Measurements from ENCODE around the gene NKX1-1. TPM values are rescaled to one million over a fixed set of nuclear protein-coding genes. Genes with fewer than 3 reads are reported as not detected.
"Not testable (repeated sequence)": the region's sequence is repeated elsewhere in the genome, so short reads cannot be mapped to it uniquely, and the experiment has no call there.

NKX1-1 gene
- polyA plus RNA-seq, 3 donors: not detected

GRCh38 chr4:1374706-1375045 lies 31.6 kb downstream of the NKX1-1 start:
- DNase-seq: no peak

GRCh38 chr4:1373892-1374705 lies 32.1 kb downstream of the NKX1-1 start:
- no peak for DNase-seq

- DNase-seq: not testable (repeated sequence)
Observed at GRCh38 chr4:1372576-1372975, 33.7 kb downstream of the NKX1-1 start.

- no peak for DNase-seq
Observed at GRCh38 chr4:1371176-1372165, 34.8 kb downstream of the NKX1-1 start.

GRCh38 chr4:1370321-1371124 lies 35.7 kb downstream of the NKX1-1 start:
- DNase-seq: no peak

- DNase-seq: no peak
Observed at GRCh38 chr4:1369479-1370079, 36.7 kb downstream of the NKX1-1 start.

GRCh38 chr4:1369091-1369450 lies 37.2 kb downstream of the NKX1-1 start:
- no peak for DNase-seq

GRCh38 chr4:1368421-1369090 lies 37.7 kb downstream of the NKX1-1 start:
- DNase-seq: no peak

GRCh38 chr4:1367936-1368289 lies 38.3 kb downstream of the NKX1-1 start:
- no peak for DNase-seq

GRCh38 chr4:1367230-1367935 lies 38.9 kb downstream of the NKX1-1 start:
- DNase-seq: no peak

- DNase-seq: no peak
Observed at GRCh38 chr4:1366371-1367229, 39.6 kb downstream of the NKX1-1 start.

- DNase-seq: no peak
Observed at GRCh38 chr4:1365271-1366178, 40.7 kb downstream of the NKX1-1 start.

GRCh38 chr4:1364748-1365147 lies 41.5 kb downstream of the NKX1-1 start:
- no peak for DNase-seq

GRCh38 chr4:1364217-1364616 lies 42.0 kb downstream of the NKX1-1 start:
- no peak for DNase-seq

- no peak for DNase-seq
Observed at GRCh38 chr4:1363513-1363912, 42.7 kb downstream of the NKX1-1 start.

- no peak for DNase-seq
Observed at GRCh38 chr4:1362521-1362920, 43.7 kb downstream of the NKX1-1 start.

- DNase-seq: no peak
Observed at GRCh38 chr4:1362046-1362445, 44.2 kb downstream of the NKX1-1 start.

- DNase-seq: no peak
Observed at GRCh38 chr4:1361431-1361830, 44.8 kb downstream of the NKX1-1 start.
